ENCODE data around the gene TEX29.

GRCh38 chr13:111372651-111373425 is 52.4 kb downstream of the TEX29 start:
- TF ChIP-seq RBBP5 (IDR thresholded peaks at IDR 0.05; ENCODE audit: borderline replicate concordance, insufficient read depth, low read length, poor library complexity, severe bottlenecking) (no peak), VEZF1 (CRISPR knock-in tag; IDR thresholded peaks at IDR 0.05) (no peak), CTCF (IDR thresholded peaks at IDR 0.05 in 2 of 3, conservative IDR thresholded peaks at IDR 0.05 in 1 of 3; ENCODE audit: insufficient read depth in 2 of 3, low read depth in 1 of 3, low read length in 3 of 3) (no peak), NCOA2 (IDR thresholded peaks at IDR 0.05; ENCODE audit: partially characterized antibody in 2 of 2) (no peak), NFE2L1 (tag; IDR thresholded peaks at IDR 0.05; ENCODE audit: borderline replicate concordance, low read depth) (no peak), E2F1 (CRISPR knock-in tag; IDR thresholded peaks at IDR 0.05) (no peak), FIP1L1 (IDR thresholded peaks at IDR 0.05; ENCODE audit: low read depth, low read length, poor library complexity, severe bottlenecking) (no peak), ZNF609 (CRISPR knock-in tag; IDR thresholded peaks at IDR 0.05; ENCODE audit: borderline replicate concordance) (no peak), EZH2 (IDR thresholded peaks at IDR 0.05; ENCODE audit: borderline replicate concordance, low read depth, low read length) (no peak), ARNT (IDR thresholded peaks at IDR 0.05) (no peak), E2F8 (IDR thresholded peaks at IDR 0.05; ENCODE audit: low read depth, partially characterized antibody) (no peak)

Data from K562 (cell line).